ENCODE results near the gene BCL2A1.
"Not testable (repeated sequence)": the region's sequence is repeated elsewhere in the genome, so short reads cannot be mapped to it uniquely, and the experiment has no call there.

The BCL2A1 gene

GRCh38 chr15:79965846-79966630 is 5.0 kb downstream of the BCL2A1 start:
- Histone ChIP-seq H2AFZ (ENCODE audit: insufficient read depth, low read length, poor library complexity) (no peak overlapping the region), H4K91ac (ENCODE audit: low read depth, low read length) (no peak overlapping the region), H3K4ac (ENCODE audit: low read depth, low read length) (no peak overlapping the region), H3K9ac (ENCODE audit: low read length) (no peak overlapping the region), H2BK5ac (ENCODE audit: low read depth, low read length, poor library complexity) (no peak overlapping the region), H4K12ac (ENCODE audit: low read depth, low read length) (no peak overlapping the region), H3K79me1 (ENCODE audit: low read length) (no peaks in the 10 kb centered on the region), H3K23ac (ENCODE audit: low read length) (no peak overlapping the region), H3K18ac (ENCODE audit: low read length) (no peak overlapping the region), H2AK5ac (ENCODE audit: low read length) (no peak overlapping the region), H4K8ac (ENCODE audit: low read depth, low read length) (no peak overlapping the region), H3K4me1 (ENCODE audit: control insufficient read depth in 1 of 2, insufficient read depth in 2 of 2, low read length in 2 of 2) (no peaks in the 10 kb centered on the region), H2BK120ac (ENCODE audit: insufficient read depth, low read length, poor library complexity) (no peak overlapping the region), H3K14ac (ENCODE audit: low read length) (no peak overlapping the region), H3K27ac (ENCODE audit: low read depth, low read length) (no peak overlapping the region), H3K79me2 (ENCODE audit: control insufficient read depth, insufficient read depth, low read length, poor library complexity) (no peaks in the 10 kb centered on the region), H3K9me3 (ENCODE audit: insufficient read depth, low read depth, low read length) (no peaks in the 10 kb centered on the region), H2BK12ac (ENCODE audit: low read length) (no peak overlapping the region), H3K36me3 (ENCODE audit: control insufficient read depth in 1 of 2, insufficient read depth in 2 of 2, low read length in 2 of 2) (no peaks in the 10 kb centered on the region), H3K27me3 (ENCODE audit: insufficient read depth, low read length) (no peaks in the 10 kb centered on the region), H3K4me2 (ENCODE audit: low read length) (no peak overlapping the region), H3K4me3 (ENCODE audit: low read depth, low read length) (no peak overlapping the region)
- no CpG with 5 or more reads among the region's 4 CpGs for WGBS (ENCODE audit: extremely low coverage, insufficient coverage, insufficient read length)
- peak in 1 of 2 donors; percentile 24 for DNase-seq

- Histone ChIP-seq H3K9ac (ENCODE audit: low read length) (no peak overlapping the region), H3K27me3 (ENCODE audit: insufficient read depth, low read length) (no peaks in the 10 kb centered on the region), H3K4me2 (ENCODE audit: low read length) (no peak overlapping the region), H2BK120ac (ENCODE audit: insufficient read depth, low read length, poor library complexity) (no peak overlapping the region), H4K8ac (ENCODE audit: low read depth, low read length) (no peak overlapping the region), H3K27ac (ENCODE audit: low read depth, low read length) (no peak overlapping the region), H3K4ac (ENCODE audit: low read depth, low read length) (no peak overlapping the region), H3K9me3 (ENCODE audit: insufficient read depth, low read depth, low read length) (no peaks in the 10 kb centered on the region), H4K12ac (ENCODE audit: low read depth, low read length) (no peak overlapping the region), H2BK12ac (ENCODE audit: low read length) (no peak overlapping the region), H3K4me1 (ENCODE audit: control insufficient read depth in 1 of 2, insufficient read depth in 2 of 2, low read length in 2 of 2) (no peaks in the 10 kb centered on the region), H2AK5ac (ENCODE audit: low read length) (no peak overlapping the region), H3K79me1 (ENCODE audit: low read length) (no peaks in the 10 kb centered on the region), H2BK5ac (ENCODE audit: low read depth, low read length, poor library complexity) (no peak overlapping the region), H3K18ac (ENCODE audit: low read length) (no peak overlapping the region), H2AFZ (ENCODE audit: insufficient read depth, low read length, poor library complexity) (no peak overlapping the region), H3K4me3 (ENCODE audit: low read depth, low read length) (no peak overlapping the region), H3K79me2 (ENCODE audit: control insufficient read depth, insufficient read depth, low read length, poor library complexity) (no peaks in the 10 kb centered on the region), H3K36me3 (ENCODE audit: control insufficient read depth in 1 of 2, insufficient read depth in 2 of 2, low read length in 2 of 2) (no peaks in the 10 kb centered on the region), H3K14ac (ENCODE audit: low read length) (no peak overlapping the region), H4K91ac (ENCODE audit: low read depth, low read length) (no peak overlapping the region), H3K23ac (ENCODE audit: low read length) (no peak overlapping the region)
- WGBS (ENCODE audit: extremely low coverage, insufficient coverage, insufficient read length) = 100% methylated on average over 1 of the region's 6 CpGs
- DNase-seq = no peak
Measured at GRCh38 chr15:79964232-79964805, 6.7 kb downstream of the BCL2A1 start.

- H3K36me3 ChIP-seq (ENCODE audit: control insufficient read depth in 1 of 2, insufficient read depth in 2 of 2, low read length in 2 of 2); H2BK120ac ChIP-seq (ENCODE audit: insufficient read depth, low read length, poor library complexity); H3K79me1 ChIP-seq (ENCODE audit: low read length); H4K12ac ChIP-seq (ENCODE audit: low read depth, low read length); H3K4me2 ChIP-seq (ENCODE audit: low read length); H3K14ac ChIP-seq (ENCODE audit: low read length); H3K79me2 ChIP-seq (ENCODE audit: control insufficient read depth, insufficient read depth, low read length, poor library complexity); H3K4me3 ChIP-seq (ENCODE audit: low read depth, low read length); H3K4ac ChIP-seq (ENCODE audit: low read depth, low read length); H3K27me3 ChIP-seq (ENCODE audit: insufficient read depth, low read length); H3K9ac ChIP-seq (ENCODE audit: low read length); DNase-seq; H4K8ac ChIP-seq (ENCODE audit: low read depth, low read length); H4K91ac ChIP-seq (ENCODE audit: low read depth, low read length); H2AFZ ChIP-seq (ENCODE audit: insufficient read depth, low read length, poor library complexity); H2AK5ac ChIP-seq (ENCODE audit: low read length); H3K18ac ChIP-seq (ENCODE audit: low read length); H3K23ac ChIP-seq (ENCODE audit: low read length); H3K27ac ChIP-seq (ENCODE audit: low read depth, low read length); H2BK5ac ChIP-seq (ENCODE audit: low read depth, low read length, poor library complexity); H2BK12ac ChIP-seq (ENCODE audit: low read length); H3K9me3 ChIP-seq (ENCODE audit: insufficient read depth, low read depth, low read length); H3K4me1 ChIP-seq (ENCODE audit: control insufficient read depth in 1 of 2, insufficient read depth in 2 of 2, low read length in 2 of 2): not testable (repeated sequence)
- no CpG with 5 or more reads among the region's 11 CpGs for WGBS (ENCODE audit: extremely low coverage, insufficient coverage, insufficient read length)
Measured at GRCh38 chr15:79962921-79963320, 8.1 kb downstream of the BCL2A1 start.

- H3K4me1 ChIP-seq (ENCODE audit: control insufficient read depth in 1 of 2, insufficient read depth in 2 of 2, low read length in 2 of 2) = no peaks in the 10 kb centered on the region
- WGBS (ENCODE audit: extremely low coverage, insufficient coverage, insufficient read length) = no CpG with 5 or more reads among the region's 6 CpGs
- no peak overlapping the region for H3K14ac ChIP-seq (ENCODE audit: low read length)
- H4K12ac ChIP-seq (ENCODE audit: low read depth, low read length) = no peak overlapping the region
- no peak overlapping the region for H3K4me2 ChIP-seq (ENCODE audit: low read length)
- no peak overlapping the region for H2BK5ac ChIP-seq (ENCODE audit: low read depth, low read length, poor library complexity)
- H3K27ac ChIP-seq (ENCODE audit: low read depth, low read length) = no peak overlapping the region
- no peak overlapping the region for H4K8ac ChIP-seq (ENCODE audit: low read depth, low read length)
- no peaks in the 10 kb centered on the region for H3K9me3 ChIP-seq (ENCODE audit: insufficient read depth, low read depth, low read length)
- DNase-seq = no peak
- no peak overlapping the region for H4K91ac ChIP-seq (ENCODE audit: low read depth, low read length)
- H3K79me2 ChIP-seq (ENCODE audit: control insufficient read depth, insufficient read depth, low read length, poor library complexity) = no peaks in the 10 kb centered on the region
- no peak overlapping the region for H3K9ac ChIP-seq (ENCODE audit: low read length)
- no peak overlapping the region for H3K23ac ChIP-seq (ENCODE audit: low read length)
- no peak overlapping the region for H3K4me3 ChIP-seq (ENCODE audit: low read depth, low read length)
- no peak overlapping the region for H3K18ac ChIP-seq (ENCODE audit: low read length)
- H3K79me1 ChIP-seq (ENCODE audit: low read length) = no peaks in the 10 kb centered on the region
- no peak overlapping the region for H2BK12ac ChIP-seq (ENCODE audit: low read length)
- H3K4ac ChIP-seq (ENCODE audit: low read depth, low read length) = no peak overlapping the region
- H3K36me3 ChIP-seq (ENCODE audit: control insufficient read depth in 1 of 2, insufficient read depth in 2 of 2, low read length in 2 of 2) = no peaks in the 10 kb centered on the region
- H2BK120ac ChIP-seq (ENCODE audit: insufficient read depth, low read length, poor library complexity) = no peak overlapping the region
- H2AK5ac ChIP-seq (ENCODE audit: low read length) = no peak overlapping the region
- H3K27me3 ChIP-seq (ENCODE audit: insufficient read depth, low read length) = no peaks in the 10 kb centered on the region
- H2AFZ ChIP-seq (ENCODE audit: insufficient read depth, low read length, poor library complexity) = no peak overlapping the region
Measured at GRCh38 chr15:79962178-79962577, 8.8 kb downstream of the BCL2A1 start.

Measured in trophoblast cell (in vitro differentiated cells and primary cell).